ENCODE measurements around the gene RNF14.
A peak's percentile ranks its signal among the peaks of the same experiment; 100 is the strongest.
"Not testable (repeated sequence)": the region's sequence is repeated elsewhere in the genome, so short reads cannot be mapped to it uniquely, and the experiment has no call there.

The RNF14 gene, protein sequence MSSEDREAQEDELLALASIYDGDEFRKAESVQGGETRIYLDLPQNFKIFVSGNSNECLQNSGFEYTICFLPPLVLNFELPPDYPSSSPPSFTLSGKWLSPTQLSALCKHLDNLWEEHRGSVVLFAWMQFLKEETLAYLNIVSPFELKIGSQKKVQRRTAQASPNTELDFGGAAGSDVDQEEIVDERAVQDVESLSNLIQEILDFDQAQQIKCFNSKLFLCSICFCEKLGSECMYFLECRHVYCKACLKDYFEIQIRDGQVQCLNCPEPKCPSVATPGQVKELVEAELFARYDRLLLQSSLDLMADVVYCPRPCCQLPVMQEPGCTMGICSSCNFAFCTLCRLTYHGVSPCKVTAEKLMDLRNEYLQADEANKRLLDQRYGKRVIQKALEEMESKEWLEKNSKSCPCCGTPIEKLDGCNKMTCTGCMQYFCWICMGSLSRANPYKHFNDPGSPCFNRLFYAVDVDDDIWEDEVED

DNA sequence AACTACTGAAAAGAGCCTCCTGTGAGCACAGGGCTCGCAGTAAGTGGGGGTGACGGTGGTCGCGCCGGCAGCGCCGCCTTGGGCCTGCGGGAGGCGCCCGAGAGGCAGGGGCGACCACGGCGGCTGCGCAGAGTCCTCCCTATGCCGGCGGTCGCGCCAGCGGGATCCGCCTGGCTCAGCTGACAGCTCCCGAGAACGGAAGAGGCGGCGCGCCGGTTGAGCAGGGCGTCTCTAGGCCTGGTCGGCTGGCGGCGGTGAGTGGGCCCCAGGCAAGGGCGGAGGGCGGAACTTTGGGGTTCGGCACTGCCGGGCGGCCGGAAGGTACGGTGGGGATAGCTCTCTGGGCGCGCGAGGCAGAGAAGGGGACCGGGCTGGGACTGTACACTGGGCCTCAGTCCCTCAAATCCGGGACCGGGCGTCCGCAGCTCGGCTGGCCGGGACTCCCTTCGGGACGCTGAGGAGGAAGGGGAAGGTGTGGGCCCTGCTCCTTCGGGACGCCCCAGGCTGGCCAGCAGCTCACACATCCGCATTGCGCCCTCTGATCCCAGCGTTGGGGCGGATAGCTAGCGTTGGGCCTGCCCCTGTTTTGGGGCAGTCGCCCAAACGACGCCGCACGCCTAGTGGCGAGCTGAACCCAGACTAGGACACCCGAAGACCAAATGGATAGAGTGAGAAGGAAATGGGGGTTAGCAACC lies at the start of gene RNF14:
RNF14 (plus strand) TSS at position 192 of the 695 bp plus-strand sequence. CDS start 4,484 bp downstream, outside the sequence.
- DNase-seq = peak; percentile 38

DNA sequence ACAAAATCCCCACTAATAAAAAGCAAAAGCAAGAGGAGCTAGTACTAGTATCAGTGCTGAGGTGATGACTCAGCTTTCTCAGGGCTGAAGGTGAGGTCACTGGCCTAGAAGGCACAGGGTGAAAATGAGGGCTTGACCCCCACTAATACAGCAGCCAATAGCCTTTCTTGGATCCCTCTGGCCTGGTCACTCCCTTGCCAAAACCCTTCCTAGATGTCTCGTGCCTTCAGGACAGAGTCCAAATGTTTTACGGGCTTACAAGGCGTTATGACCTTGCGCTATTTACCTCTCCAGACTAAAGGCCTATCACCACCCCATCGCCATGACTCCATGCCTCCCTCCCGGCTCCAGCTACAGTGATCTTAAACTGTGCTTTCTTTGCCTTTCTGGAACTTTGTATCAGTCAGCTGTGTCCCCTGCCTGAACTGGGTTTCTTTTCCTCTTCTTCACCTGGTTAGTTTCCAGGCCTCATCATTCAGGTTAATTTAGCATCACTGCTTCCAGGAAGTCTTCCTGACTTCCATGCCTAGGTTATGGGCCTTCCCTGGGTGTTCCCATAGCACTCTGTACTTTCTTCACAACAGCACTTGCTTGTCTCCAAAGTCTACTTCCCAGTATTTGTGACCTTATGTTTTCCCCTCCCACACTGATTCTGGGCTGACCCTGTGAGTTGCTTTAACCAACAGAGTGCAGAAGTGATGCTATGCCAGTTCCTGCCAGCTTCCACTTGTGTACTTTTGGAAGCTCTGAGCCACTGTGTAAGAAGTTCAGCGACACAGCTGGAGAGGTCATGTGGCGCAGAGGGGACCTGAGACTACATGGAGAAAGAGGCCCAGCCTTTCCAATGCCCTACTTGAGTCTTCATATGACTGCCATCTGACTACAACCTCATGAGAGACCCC lies 49.4 kb upstream of the RNF14 start:
- no peak for DNase-seq

DNA sequence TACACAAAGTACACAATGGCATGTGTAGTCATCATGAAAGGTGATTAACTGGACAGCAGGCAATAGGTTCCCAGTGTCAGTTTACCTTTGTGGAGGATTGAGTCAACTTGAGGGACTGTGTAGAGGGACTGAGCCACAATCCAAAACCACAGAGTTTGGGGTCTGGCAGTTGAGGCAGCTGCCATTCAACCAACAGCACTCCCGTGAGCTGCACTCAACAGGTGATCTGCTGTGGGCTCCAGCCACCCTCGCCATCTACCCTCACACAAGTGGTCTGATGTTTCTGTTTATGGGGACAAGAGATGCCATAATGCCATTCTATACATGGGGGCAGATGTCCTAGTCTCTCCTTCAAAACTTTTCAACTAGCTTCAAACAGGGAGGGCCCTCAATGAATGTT lies 48.1 kb upstream of the RNF14 start:
- no peak for DNase-seq

DNA sequence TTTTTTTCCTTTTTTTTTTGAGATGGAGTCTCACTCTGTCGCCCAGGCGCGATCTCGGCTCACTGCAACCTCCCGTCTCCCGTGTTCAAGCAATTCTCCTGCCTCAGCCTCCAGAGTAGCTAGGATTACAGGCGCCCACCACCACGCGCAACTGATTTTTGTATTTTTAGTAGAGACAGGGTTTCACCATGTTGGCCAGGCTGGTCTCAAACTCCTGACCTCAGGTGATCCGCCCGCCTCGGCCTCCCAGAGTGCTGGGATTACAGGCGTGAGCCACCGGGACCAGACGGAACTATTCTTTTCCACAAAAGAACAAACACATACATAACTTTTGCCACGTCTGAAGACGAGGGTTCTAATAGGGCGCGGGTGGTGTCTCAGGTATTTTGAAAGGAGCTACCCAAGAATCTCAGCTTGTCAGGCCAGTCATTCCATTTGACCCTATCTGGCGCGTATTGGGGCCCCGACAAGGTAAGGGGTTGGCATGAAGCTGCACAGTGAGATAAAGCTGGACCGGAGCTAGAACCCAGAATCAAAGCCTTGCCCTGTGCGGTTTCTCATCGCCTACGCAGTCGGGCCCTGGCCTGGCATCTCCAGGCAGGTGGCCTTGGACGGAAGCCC lies 46.0 kb upstream of the RNF14 start:
- not testable (repeated sequence) for DNase-seq

DNA sequence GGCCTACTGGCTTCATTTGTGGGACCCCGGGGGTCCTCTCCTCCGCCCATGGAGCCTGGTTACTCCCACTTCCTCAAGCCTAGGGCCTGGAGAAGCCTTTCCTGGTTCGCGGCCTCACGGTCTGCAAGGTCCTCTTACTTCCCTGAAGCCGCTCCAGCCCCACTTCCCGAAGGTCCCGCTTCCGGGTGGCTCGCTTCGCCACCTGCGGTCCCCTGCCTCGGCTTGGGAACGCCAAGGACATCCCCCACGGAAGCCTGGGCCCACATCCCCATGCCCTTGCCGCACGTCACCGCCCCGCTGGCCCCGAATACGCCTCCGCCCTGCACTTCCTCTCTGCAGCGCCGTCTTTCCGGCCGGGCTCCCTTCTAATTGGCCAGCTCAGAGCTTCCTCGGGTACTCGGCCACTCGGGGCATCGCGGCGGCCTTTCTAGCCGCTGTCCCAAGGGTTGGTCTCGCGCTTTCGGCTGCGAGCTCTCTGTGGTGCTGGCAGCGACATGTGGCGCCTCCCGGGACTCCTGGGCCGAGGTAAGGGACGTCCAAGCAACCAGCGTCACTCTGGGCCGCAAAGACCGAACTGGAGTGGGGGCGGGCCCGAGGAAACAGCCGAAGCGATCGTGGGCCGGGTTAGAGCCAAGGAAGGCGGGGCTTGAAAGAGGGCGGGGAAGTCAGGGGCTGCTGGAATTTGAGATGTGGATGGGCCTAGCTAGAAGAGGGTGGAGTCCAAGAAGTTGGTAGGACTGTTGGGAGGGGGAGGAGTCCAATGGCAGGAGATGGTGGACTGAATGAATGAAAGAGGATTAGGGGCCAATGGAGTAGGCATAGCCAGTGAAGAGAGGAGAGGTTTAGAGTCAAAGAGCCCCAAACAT lies 45.2 kb upstream of the RNF14 start, which contains the start of gene DELE1:
DELE1 (plus strand) TSS at position 424 of the 866 bp plus-strand sequence; CDS start at position 495, 71 bp downstream.
- peak; percentile 72 for DNase-seq

DNA sequence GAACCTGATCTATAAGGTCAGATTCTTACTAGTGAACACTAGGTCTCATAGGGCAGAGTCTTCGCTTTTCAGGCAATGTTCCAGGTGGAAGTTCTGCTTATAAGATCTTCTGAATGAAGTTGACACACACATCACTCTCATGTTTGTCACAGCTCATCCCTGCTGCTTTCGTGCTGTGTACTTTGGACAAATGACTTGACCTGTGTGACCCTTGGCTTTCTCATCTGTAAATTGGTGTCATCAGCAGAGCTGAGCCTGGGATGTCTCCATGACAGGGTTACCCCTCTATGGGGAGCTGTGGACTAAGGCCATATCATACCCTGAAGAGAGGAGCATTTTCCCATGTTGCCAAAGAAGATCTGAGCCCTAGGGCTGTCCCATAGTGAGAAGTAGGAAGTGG lies 42.5 kb upstream of the RNF14 start:
- no peak for DNase-seq

DNA sequence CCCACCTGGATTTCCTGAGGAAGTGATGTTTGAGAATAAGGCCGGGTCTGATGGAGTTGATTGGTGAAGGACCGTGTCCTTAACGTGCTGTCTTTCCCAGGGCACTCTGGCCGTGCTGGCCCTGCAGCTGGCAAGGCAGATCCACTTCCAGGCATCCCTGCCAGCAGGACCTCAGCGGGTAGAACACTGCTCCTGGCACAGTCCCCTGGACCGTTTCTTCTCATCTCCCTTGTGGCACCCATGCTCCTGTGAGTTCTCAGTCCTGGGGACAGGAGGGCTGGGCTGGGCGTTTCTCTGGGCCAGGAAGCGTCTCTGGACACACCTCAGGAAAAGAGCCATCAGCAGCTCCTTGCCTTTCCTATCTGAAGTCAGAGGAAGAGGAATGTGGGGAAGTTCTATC lies 40.9 kb upstream of the RNF14 start:
- no peak for DNase-seq

DNA sequence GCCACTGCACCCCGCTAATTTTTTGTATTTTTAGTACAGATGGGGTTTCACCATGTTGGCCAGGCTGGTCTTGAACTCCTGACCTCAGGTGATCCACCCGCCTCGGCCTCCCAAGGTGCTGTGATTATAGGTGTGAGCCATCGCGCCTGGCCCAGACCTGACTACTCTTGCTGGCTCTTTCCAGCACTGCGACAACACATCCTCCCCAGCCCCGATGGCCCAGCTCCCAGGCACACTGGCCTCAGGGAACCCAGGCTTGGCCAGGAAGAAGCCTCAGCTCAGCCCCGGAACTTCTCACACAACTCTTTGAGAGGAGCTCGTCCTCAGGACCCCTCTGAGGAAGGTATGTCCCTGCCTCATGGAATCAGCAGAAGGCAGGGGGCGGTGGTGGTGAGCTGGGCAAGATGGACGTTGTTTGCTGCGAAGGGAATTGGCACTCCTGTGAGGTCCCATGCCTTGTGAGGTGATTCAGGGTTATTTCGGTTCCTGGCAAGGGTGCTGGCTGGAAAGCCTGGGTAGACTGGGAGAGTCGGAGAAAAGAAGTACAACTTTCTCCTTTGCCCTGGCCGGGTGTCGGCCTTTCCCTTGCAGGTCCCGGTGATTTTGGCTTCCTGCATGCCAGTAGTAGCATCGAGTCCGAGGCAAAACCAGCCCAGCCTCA lies 39.4 kb upstream of the RNF14 start:
- DNase-seq = no peak

DNA sequence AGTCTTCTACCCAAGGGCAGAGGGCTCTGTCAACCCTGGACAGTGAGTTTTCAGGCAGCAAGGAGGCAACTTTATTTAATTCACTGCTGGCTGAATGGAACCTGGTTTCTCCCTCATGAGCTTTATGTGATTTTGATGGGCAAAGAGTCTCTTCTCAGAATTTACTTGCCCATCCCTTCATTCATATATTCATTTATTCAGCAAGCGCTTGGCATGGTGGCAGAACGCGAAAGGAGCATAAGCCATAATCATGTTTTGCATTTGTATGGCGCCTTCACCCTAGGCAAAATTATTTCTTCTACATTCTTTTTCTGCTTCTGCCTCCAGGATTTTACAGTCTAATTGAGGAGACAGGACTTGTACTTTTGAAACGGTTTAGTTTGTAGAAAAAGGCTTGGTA lies 37.2 kb upstream of the RNF14 start:
- no peak for DNase-seq

DNA sequence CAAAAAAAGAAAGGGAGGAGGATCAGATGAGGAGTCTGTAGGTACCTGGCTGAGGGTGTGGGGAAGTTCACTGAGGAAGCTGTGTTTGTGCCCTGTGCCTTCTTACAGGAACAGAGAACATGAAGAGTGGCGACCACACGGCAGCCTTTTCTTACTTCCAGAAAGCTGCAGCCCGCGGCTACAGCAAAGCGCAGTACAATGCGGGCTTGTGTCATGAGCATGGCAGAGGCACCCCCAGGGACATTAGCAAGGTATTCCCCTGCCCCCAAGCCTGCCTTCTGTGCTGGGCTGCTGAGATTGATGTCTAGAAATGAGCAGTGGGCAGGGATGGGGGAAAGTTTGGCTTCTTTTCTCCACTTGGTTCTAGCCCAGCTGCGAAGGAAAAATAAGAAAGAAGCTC lies 35.8 kb upstream of the RNF14 start:
- no peak for DNase-seq

DNA sequence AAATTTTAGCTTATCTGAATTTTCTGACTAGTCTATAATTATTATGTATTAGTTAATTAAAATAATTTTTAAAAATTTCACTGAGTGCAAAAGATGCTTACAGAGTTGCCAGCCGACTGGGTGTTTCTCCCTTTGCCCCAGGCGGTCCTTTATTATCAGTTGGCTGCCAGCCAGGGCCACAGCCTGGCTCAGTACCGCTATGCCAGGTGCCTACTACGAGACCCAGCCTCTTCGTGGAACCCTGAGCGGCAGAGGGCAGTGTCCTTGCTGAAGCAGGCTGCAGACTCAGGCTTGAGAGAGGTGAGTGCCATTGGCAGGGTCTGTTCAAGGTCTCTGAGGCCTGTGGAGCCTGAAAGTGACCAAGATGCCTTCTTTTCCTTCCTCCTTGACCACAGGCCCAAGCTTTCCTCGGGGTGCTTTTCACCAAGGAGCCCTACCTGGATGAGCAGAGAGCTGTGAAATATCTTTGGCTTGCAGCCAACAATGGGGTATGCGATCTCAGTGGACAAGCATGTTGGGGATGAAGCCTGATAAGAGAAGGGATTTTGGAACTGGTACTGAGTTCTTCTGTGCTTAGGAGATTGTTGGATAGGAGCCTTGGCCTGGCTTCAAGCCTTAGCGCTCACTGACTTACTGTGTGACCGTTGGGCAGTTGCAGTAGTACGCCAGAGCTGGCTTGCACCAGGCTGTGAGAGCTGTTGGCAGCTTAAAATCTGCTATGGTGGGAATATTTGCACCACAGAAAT lies 34.6 kb upstream of the RNF14 start:
- peak; percentile 4 for DNase-seq

DNA sequence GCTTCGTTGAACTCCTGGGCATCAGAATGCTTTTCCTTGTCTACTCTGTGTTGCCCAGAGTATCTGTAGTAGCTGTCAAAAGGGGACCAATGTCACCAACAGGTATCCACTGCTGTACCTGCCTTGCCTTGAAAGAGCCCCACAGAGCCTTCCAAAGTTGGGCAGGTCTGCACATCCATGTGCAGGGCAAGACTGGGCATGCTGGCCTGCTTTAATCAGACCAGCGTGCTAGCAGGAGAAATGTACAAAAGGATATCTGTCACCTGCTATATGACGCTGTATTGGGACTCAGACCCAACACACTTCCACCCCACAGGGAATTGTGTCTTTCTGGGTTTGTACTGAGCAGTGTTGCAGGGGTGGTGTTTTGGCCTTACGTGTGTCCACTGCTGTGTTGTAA lies 33.4 kb upstream of the RNF14 start:
- DNase-seq = no peak

DNA sequence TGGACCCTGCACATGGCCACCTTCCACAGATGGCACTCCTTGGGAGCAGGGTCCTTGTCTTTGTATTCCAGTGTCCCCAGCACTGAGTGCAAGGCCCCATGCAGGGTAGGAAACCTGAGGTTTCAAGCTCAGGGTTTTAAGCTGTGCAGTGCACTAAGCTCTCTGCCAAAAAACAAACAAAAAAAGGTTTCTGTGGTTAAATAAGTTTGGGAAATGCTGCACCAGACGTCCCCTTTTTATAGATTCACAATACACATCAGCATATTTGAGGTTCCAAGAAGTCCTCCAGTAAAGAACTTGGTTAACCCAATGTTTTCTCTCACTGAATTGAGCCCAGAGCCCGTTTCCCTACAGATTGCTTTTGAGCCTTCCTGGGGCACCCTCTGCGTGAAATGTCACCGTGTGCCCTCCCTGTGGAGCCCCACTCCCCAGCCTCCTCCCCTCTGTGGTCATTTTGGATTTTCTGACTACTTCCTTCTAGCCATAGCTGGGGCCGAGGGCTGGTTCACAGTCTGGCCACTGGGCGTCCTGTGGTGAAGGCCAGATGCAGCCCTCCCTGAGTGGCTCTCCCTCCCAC lies 28.1 kb upstream of the RNF14 start:
- DNase-seq = no peak

DNA sequence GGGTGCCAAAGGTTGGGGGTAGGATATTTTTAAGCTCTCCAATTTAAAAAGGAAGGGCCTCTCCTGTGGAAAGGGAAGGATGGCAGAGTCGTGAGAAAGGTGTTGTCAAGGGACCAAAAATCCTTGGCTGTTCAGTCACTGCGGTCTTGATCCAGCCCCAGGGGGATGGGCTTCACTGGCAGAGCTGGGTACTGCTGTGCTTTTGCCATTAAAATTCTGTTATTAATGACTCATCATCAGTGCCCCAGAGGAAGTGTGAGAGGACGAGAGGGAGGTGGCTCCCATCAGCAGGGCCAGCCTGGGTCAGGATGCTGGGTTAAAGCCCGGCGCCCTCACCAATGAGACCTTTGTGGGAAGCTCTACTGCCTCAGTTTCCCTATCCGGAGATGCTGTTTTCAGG lies 27.6 kb upstream of the RNF14 start:
- no peak for DNase-seq

DNA sequence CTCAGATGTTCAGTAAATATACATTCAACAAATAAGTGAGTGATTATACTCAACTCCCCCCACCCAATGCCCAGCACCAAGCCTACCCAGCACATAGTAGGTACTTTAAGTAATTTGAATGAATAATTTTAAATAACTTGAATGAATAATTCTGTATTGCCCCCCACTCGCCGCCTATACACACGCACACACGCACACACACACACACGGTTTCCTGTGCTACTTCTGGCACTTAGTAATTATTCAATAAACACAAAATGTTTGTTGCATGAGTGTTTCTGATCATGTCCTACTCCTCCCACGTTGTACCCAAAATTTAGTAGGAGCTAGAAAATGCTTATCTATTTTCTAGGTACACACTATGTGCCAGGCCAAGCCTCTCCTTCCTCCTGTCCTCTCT lies 27.1 kb upstream of the RNF14 start:
- no peak for DNase-seq

DNA sequence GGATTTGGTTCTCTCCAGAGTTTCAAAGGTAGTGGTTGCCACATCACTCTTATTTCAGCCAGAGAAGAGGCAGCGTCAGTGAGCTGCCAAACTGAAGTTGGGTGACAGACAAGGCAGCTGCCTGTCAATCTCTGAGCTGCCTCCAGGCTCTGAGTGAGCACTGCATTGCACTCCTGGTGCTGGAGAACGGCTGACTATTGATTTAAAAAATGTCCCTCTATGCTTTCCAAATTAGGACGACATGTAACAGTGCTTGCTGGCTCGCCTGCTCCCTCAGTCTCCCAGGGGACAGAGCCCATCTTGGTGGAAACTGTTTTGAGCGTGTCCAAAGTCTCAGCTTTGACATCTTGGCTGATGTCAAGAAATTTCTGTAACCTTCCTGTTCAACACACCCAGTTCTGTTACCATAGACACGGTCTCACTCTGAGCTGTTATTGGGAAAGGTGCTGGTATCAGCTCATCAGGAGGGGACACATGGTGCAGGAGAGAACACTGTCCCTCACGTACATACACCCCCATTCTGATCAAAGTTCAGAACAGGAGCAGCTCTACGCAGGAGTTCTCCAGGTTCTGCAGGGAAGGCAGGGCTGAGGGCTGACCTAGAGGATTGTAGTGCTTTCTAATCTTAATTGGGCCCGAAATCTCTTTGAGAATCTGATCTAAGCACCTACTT lies 26.6 kb upstream of the RNF14 start:
- no peak for DNase-seq

DNA sequence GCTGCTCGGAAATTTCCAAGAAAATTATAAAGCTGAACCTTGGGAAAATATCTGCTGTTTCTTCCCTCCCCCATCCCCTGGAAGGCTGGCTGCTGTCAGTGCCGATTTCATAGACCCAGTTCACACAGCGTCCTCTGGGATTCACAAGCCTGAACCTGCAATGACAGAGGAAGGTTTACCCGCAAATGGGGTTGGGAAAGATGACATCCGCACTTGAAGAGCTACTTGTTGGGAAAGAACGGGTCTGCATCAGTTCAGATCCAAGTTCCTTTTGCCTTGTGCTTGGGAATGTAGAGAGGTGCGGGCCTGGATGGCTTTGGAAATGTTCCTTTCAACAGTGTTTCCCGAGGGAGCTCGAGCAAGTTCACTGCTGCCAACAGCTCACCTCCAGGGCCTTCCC lies 24.8 kb upstream of the RNF14 start:
- DNase-seq = no peak

DNA sequence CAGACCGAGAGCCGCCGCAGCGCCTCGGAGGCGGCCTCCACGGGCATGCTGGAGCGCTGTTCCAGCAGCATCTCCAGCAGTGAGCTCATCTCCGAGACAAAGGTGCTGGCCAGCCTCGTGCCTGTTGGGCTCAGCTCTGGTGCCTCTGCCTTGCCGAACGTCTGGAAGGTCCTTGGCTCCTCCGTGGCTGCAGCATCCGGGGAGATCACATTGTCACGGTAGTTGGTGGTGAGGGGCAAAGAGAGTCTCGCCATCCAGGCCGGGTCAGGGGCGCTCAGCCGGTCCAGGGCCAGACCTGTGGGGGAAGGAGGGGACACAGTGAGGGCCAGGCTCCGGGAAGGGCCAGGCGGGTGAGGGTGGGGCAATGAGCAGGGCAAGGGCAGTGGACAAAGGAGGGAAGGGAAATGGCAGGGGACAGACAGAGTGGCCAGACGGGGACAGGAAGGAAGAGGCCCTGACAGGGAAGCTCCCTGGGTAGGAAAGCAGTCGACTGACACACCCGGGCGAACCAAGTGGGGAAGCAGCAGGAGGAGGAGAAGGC lies 23.3 kb upstream of the RNF14 start:
- no peak for DNase-seq

DNA sequence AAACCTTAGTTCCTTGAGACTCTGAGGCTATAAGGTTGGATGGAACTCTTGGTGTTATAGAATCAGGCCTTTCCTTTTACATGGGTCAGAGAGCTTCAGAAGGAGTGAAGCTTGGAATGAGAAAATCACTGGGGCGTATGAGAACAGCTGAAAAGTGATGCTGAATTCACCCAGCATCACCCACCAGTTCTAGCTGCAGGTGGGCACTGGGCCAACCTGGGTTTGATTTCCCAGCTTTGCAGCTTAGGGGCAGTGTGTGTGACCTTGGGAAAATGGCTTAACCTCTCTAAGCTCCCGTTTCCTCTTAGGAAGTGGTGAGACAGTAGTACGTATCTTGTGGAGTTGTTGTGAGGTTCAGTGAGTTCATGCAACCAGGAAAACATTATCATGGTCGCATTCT lies 21.6 kb upstream of the RNF14 start:
- DNase-seq = no peak

All from DMS79 (cell line).